Renal cortical epithelial cell (primary cell): ENCODE data around the gene TFR2. TPM values are rescaled to one million over a fixed set of nuclear protein-coding genes. Genes with fewer than 3 reads are reported as not detected.

Experiments used
- DNase-seq: peaks from one replicate; pipeline ENCODE4 v3.0.0-alpha.2; 2011; ENCODE audit warnings: low read depth
- total RNA-seq: library from RNA; depleted of rRNA; stranded (reverse); fragments of >200 nt; gene quantifications from 2 replicates; pipeline ENCODE4 v1.2.3, GENCODE V29; 2014

The TFR2 gene
- total RNA-seq, 1 donor from 2014 or later: 0.35 TPM

DNA sequence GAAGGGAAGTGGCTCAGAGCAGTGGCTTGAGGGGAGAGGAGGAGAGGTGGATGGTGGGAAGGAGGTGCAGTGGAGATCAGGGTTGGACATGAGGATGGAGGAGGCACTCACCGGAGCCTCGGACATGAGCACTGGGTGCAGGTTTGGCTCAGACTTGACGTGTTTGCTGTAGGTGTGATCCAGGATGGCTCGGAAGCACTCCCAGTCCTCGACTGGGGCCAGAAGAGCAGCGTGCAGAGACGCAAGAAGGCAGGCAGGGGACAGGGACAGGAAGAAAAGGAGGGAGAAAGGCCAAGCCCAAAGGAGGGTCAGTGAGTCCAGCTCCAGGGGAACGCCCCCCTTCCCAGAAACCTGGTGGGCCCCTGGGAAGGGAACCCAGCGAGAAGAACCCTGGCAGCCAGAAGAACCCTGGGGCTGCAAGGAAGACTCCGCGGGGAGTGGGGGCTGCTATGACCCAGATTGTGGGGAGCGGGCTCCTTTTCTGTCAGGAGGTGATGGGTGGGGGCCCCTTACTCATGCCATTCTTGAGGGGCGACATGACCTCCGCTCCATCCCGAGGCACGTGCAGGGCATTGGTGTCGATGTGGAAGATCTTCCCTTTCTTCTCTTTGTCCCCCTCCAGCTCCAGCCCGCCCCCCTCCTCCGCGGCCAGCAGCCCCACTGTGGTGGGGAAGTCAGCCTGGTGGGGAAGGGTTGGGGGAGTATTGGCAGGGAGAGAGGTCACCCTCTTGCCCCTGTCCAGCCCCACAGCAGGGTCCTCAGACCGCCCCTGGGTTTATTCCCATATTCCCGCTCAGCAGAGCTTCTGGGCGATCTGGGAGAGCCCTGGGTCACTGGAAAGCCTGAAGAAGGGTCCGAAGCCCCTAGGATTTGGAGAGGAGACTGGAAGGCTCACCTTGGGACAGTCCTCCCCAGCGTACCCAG is 13.8 kb upstream of the TFR2 start:
- DNase-seq: no peak

DNA sequence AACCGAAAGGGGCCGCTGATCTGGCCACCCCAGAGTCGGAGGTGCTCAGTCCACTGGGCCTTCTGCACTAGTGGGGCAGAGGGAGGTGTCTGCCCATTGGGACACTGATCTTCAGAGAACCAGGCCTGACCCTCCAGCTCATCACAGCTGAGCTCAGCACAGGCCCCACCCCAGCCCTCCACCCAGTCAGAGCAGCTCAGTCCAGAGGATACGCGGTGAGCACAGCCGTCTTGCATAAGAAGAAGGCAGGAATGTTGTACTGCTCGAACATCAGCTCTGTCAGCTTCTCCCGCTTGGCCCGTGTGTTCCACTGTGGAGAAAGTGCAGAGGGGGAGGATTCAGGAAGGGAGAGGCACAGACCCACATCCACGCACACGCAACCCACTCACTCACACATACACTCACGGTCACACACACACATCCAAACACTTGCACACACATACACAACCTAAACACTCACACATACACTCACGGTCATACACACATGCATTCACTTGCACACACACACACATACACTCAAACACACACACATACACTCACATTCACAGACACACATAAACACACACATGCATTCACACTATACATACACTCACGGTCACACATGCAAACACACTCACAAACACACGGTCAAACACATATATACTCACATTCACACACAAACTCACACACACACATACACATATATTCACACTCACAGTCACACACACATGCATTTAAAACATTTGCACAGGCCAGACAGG is 8.6 kb upstream of the TFR2 start:
- DNase-seq: no peak

DNA sequence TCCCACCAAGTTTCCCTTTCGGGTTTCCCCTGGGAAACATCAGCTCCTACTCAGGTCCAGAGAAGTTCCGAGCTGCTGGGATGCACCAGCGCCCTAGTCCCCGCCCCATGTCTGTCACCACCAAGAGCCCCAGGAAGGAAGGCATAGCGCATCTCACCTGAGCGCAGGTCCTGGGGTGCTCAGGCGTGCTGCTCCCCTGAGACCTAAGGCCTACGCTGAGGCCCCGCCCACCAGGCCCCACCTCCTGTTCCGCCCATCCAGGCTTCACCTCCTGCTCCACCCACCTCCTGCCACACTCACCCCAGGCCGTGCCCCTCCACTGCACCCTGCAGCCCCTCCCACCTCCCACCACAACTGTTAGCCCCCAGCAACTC is 1.2 kb upstream of the TFR2 start:
- no peak for DNase-seq

DNA sequence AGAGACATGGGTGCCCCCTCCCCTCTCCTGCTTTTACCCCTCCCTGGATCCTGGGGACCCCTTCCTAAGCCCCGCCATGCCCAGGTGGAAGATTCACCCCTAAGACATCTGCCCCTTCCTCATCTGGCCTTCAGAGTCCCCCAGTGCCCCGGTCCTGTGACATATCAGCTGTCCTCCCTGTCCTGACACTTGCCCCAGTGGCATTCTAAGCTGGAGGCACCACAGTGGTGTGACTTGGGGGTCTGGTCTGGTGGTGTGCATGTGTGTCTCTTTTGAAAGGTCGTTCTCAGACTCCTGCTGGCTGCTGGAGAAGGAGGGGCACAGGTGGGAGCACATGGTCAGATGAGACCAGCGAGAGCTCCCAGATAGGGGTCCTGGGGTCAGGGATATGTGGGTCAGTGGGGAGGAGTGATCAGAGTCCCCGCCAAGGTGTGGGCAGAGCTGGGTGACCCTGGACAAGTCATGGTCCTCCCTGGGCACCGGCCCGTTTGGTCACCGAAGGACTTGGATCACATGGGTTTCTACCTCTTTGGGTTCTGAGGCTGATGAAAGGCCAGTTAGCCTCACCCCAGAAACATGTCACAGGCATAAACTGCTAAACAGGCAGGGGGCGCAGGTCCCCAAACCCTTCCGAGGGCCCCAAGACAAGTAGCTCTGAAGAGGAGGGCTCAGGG is 645 bp upstream of the TFR2 start:
- DNase-seq: no peak

DNA sequence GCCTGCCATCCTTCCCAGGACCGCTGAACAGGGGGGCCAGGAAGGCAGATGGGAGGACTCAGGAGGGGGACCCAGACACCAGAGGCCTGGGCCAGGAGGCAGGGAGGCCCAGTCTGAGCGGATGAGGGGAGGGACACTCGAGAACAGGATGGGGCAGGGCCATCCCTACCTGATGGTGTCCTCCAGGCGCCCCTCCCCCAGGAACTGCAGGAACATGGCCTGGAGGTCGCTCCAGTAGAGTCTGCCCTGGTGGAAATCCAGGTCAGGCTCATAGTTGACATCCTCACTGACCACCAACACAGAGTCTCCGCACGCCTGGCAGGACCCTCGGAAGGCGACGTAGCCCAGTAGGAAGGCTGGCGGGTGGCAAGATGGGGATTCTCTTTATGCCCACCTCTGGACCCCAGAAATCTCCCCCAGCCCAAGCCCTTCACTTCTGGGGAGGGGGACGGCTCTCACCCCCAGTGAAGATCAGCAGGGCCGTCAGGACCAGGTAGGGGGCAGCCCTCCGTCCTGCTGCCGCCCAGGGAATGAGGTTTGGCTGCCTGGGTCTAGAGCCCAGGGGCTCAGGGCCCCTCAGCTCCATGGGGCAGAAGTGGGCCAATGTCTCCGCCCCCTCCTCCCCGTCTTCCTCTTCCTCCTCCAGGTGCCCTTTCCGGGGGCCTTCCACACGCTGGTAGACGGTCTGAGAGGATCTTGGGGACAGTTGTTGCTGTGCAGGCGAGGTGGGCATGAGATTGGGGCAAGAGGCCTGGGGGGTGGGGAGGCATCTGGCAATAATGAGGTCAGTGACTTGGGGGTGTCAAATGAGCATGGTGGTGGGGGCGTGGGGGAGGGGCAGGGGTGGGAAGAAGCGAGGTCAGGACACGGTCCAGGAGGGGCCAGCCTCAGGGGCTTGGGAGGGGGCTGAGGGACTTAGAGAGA is 573 bp downstream of the TFR2 start:
- DNase-seq: no peak

DNA sequence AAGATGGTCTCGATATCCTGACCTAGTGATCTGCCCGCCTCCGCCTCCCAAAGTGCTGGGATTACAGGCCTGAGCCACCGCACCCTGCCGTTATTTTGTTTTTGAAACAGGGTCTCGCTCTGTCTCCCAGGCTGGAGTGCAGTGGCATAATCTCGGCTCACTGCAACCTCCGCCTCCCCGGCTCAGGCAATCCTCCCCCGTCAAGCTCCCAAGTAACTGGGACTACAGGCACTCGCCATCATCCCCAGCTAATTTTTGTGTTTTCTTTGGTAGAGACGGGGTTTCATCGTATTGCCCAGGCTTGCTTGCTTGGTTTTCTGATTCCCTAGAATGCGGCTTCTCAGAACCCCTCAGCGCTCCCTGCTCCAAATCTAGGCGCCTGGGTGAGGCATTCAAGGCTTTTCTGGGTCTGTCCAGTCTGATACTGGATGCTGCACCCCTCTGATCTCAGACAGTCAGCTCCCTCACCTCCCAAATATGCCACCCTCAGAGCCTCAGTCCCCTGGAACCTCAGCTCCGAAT is 1.3 kb downstream of the TFR2 start:
- DNase-seq: no peak

DNA sequence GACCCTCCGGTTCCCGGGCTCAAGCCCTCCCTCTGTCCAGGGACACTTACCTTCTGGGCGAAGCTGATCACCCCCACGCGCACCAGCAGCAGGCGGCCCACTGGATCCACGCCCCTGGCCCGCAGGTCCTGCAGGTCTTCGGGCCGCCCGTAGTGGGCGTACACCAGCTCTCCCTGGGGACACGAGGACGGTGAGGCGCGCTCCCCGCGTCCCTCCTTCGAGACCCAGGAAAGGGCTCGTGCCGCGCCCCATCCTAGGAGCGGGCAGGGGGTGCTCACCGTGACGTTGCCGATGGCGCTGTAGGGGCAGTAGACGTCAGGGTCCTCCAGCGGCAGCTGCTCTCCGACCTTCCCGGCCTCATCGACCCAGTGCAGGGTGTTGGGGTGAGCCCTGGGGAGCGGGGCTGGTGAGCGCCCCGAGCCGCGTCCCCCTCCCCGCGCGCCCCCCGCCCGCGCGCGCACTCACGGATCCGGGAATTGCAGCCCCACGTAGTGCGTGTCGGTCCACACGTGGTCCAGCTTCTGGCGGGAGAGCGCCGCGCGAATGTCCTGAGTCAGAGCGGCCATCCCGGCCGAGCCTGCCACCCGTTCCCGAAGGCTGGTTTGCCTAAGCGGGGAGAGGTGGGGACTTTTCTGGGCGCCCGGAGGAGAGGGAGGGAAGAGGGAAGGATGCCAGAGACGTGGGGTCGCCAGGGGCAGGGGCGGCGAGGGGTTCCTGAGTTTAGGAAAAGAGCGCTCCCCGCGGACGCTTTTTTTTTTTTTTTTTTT is 8.2 kb downstream of the TFR2 start:
- no peak for DNase-seq

DNA sequence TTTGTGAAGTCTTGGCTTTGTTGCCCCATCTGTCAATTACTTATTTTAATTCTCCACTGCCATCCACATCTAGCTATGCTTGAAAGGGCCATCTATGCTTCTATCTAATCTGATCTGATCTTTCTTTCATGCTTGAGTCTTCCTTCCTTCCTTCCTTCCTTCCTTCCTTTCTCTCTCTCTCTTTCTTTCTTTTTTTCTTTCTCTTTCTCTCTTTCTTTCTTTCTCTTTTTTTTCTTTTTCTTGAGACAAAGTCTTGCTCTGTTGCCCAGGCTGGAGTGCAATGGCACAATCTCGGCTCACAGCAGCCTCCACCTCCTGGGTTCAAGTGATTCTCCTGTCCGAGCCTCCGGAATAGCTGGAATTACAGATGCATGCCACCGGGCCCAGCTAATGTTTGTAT is 11.3 kb downstream of the TFR2 start:
- DNase-seq: no peak

DNA sequence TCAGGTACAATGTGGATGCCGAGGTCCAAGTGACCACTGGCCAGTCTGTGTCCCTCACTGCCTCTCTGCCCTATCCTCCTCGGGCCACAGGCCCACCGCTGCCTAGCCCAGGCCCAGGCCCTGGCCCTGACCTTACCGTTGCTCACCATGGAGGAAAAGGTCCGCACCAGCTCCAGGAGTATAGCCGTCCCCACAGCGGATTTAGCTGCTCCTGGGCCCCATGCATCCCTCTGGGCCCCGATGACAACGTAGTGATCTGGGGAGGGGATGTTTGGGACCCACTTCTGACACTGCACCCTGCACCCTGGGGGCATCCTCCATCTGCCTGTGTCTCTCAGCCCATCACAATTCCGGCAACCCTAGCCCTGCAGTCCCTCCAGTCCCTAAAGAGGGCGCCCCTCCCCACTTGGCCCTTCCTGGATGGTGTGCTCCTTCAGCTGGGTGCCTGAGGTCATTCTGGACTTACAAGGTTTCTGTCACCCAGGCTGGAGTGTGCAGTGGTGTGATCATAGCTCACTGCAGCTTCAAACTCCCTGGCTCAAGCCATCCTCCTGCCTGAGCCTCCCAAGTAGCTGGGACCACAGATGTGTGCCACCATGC is 12.1 kb downstream of the TFR2 start:
- no peak for DNase-seq

DNA sequence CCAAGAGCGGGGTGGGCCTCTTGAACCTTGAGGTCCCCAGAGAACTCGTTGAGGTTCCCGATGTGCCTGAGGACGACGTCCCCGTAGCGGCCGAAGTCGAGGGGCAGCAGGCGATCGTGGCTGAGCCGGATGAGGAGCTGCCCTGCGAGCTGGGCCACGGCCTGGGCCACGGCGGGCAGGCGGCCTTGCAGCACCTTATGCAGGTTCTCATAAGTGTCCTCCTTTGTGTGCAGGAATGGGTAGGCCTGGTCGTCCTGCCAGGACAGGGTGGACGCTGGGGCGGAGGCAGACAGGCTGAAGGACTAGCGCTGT is 14.2 kb downstream of the TFR2 start:
- no peak for DNase-seq

DNA sequence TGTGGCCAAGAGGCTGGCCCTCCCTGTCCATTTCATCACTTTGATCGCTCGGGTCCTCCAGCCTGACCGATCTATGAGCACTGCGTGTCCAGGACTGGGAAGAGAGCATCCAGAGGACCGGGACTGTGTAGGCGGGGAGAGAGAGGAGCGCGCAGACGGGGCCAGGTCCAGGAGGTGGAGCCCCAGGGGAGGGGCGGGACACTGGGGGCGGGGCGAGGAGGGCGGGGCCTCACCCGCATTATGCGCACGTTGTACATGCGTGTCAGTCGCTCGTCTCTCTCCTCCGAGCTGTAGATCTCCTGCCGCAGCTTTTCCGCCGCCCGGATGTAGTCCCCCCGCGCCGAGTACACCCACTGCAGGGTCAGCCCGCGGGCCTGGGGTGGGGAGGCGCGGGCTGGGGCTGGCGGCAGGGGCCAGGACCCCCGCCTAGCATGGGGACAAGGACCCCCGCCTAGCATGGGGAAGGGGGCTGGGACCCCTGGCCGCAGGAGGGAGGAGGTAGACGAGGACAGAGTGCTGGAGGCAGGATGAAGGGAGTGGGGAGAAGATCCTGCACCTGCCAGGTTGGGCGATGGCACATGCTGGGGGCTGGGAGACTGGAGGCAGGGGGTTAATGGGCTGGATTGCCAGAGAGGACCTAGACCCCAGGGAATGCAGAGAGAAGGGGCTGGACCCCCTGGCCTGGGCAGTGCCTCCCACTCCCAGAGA is 14.7 kb downstream of the TFR2 start:
- DNase-seq: peak; percentile 43

DNA sequence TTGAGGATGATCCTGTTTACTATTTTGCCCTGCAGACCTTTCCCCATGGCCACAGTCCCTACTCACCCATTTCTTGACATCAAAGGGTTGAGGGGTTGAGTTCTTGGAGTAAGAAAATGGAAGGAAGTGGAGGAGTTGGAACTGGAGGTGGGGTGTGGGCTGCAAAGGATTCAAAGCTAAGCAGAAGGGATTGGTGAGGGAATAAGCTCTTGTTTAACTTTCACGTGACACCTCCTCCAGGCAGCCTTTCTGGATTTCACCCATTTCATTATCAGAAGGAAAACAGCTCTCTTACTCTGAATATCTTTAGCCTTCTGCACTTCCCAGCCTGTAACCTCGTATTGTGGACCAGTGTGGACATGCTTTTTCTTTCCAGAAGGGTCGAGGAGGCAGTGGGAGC is 15.3 kb downstream of the TFR2 start:
- DNase-seq: no peak

DNA sequence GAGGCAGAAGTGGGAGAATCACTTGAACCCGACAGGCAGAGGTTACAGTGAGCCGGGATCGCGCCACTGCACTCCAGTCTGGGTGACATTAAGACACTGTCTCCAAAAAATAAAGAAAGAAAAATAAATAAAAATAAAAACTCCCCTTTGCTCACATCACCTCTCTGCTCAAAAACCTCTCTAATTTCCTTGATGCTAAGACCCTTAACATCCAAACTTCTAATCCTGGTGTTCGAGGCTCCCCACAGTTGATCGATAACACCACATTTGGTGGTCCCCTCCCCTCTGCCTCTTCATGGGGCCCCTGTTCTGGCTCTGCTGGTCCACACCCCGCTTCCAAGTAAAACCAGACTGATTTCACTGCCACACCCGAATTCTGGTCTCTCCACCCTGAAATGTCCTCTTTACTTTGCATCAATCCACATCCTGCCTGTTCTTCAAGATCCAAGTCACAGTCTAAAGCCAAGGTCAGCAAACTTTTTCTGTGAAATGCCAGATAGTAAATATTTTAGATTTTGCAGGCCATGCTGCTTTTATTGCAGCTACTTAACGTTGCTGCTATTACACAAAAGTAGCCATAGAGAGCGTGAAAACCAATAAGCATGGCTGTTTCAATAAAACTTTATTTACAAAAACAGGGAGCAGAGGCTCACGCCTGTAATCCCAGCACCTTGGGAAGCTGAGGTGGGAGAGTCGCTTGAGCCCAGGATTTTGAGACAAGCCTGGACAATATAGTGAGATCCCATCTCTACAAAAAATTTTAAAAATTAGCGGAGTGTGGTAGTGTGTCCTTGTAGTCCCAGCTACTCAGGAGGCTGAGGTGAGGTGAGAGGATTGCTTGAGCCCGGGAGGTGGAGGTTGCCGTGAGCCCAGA is 17.2 kb downstream of the TFR2 start:
- DNase-seq: no peak

DNA sequence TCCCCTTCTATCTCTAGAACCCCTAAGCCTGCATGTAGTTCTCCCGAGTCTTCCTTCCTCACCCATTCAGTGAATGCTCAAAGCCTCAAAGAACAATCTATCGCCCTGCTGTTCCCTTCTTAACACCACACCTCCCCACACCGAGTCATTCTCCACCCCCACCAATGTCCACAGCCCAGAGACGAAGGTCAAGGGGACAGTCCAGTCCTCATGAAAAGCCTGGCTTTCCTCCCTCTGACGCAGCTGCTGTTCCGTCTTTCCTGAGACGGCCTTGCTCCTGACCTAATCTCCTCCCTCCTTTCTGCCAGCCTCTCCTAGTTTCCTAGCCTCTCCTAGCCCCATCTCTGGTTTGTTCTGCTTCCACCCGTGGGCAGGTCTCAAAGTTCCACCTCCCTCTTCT is 19.8 kb downstream of the TFR2 start:
- DNase-seq: no peak

DNA sequence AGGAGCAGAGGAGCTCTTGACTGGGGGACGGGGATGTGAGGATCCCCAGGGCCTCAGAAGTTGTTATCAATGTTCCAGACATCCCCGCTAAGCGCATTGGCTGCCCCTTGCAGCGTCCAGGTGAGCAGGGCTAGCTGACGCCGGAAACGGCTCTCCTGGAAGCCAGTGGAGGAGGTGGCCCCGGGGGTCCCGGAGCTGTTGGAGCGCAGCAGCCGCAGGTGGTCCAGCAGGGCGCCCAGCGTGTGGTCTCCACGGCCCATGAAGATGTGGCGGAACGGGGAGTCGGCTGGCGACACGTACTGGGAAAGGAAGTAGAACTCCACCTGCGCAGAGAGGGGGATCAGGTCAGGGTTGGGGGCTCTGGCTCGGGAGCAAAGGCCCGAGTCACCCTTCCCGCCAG is 20.5 kb downstream of the TFR2 start:
- DNase-seq: no peak

DNA sequence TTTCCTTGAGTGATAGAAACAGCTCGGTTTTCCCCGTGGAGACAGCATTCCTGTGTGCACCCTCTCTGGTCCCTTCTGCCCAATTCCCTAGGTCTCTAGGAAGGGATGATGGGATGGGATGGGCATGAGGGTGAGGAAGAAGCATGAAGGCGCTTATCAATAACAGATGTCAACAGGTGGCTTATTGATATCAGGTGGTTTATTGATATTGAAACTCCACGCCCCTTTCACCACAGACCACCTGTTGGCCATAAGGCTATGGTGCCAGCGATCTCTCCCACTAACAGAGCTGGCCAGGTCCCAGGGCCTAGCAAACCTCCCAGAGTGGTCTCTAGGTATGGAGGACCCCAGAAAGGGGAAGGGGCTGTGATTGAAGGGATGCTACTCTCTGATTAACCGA is 21.1 kb downstream of the TFR2 start:
- DNase-seq: no peak

DNA sequence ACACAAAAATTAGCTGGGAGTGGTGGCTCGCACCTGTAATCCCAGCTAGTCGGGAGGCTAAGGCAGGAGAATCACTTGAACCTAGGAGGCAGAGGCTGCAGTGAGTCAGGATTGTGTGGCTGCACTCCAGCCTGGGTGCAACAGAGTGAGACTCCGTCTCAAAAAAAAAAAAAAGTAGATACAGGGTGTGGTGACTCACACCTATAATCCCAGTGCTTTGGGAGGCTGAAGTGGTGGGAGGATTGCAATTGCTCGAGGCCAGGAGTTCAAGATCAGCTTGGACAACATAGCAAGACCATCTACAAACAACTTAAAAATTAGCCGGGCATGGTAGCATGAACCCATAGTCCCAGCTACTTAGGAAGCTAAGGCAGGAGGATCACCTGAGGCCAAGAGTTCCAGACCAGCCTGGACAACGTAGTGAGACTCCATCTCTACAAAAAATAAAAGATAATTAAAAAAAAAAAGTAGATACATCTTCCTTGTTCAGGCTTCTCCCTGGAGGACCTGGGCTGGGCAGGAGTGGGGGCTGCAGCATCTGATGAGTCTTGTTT is 27.0 kb downstream of the TFR2 start:
- no peak for DNase-seq

DNA sequence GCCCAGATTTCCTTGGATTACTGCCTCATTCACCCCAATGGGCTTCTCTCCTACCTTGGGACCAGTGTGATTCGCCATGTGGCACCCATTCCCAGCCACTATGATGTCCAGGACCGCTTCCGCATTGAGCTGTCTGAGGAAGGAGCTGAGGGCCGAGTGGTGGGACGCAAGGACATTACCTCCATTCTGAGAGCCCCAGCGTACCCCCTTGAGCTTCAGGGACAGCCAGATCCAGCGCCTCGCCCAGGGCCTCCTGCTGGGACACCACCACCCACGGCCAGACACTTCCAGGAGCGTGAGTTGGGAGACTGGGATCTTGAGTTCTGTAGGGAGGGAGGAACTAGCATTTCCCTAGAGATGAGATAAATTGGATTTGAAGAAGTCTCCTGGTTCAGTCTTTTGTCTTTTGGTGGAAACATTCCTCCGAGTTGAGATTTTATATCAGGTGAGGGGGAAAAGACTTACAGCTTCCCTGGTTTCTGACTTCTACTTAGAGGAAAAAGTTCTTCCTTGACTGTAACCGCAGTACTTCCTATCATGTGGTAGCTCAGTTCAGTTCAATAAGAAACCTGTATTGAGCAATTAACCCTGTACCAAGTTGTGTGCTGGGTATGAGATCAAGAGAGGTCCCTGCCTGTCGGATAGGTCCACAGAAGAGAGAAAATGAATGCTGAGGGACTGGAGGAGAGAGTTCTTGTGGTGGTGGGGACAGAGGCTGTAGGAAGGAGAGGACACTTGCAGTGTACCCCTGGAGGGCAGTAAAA is 27.8 kb downstream of the TFR2 start:
- no peak for DNase-seq
